ENCODE results near the gene TCF3.
A peak's percentile ranks its signal among the peaks of the same experiment; 100 is the strongest.
"Not testable (repeated sequence)": the region's sequence is repeated elsewhere in the genome, so short reads cannot be mapped to it uniquely, and the experiment has no call there.

TCF3 gene

GRCh38 chr19:1672769-1673644, 20.6 kb upstream of the TCF3 start:
- no peak for DNase-seq

GRCh38 chr19:1672038-1672768, 19.8 kb upstream of the TCF3 start:
- DNase-seq, result peak in 1 of 2 experiments; percentile 23

GRCh38 chr19:1671716-1672037, 19.3 kb upstream of the TCF3 start:
- no peak for DNase-seq

- not testable (repeated sequence) for DNase-seq
Measured at GRCh38 chr19:1670747-1671146, 18.3 kb upstream of the TCF3 start.

GRCh38 chr19:1668486-1669270, 16.3 kb upstream of the TCF3 start:
- no peak for DNase-seq

GRCh38 chr19:1668048-1668485, 15.7 kb upstream of the TCF3 start:
- no peak for DNase-seq

- DNase-seq, result no peak
Measured at GRCh38 chr19:1665565-1666047, 13.2 kb upstream of the TCF3 start.

- no peak for DNase-seq
Measured at GRCh38 chr19:1663852-1664251, 11.4 kb upstream of the TCF3 start.

GRCh38 chr19:1663227-1663626, 10.8 kb upstream of the TCF3 start:
- DNase-seq, result not testable (repeated sequence)

GRCh38 chr19:1661995-1662394, 9.6 kb upstream of the TCF3 start:
- DNase-seq, result no peak

GRCh38 chr19:1659084-1659427, 6.6 kb upstream of the TCF3 start:
- no peak for DNase-seq

- no peak for DNase-seq
Measured at GRCh38 chr19:1658150-1659083, 6.0 kb upstream of the TCF3 start.

GRCh38 chr19:1657746-1658145, 5.3 kb upstream of the TCF3 start:
- DNase-seq, result no peak

GRCh38 chr19:1656988-1657536, 4.6 kb upstream of the TCF3 start:
- no peak for DNase-seq

GRCh38 chr19:1655987-1656608, 3.7 kb upstream of the TCF3 start:
- no peak for DNase-seq

GRCh38 chr19:1655131-1655981, 2.9 kb upstream of the TCF3 start:
- DNase-seq, result no peak

- DNase-seq, result no peak
Measured at GRCh38 chr19:1654178-1654792, 1.9 kb upstream of the TCF3 start.

- no peak for DNase-seq
Measured at GRCh38 chr19:1653300-1653628, 849 bp upstream of the TCF3 start.

GRCh38 chr19:1651568-1652291, 685 bp downstream of the TCF3 start:
- peak in 1 of 2 experiments; percentile 38 for DNase-seq

All from NCI-H526 (cell line).